T-cell (primary cell): ENCODE results near the gene MB. TPM values are rescaled to one million over a fixed set of nuclear protein-coding genes. Genes with fewer than 3 reads are reported as not detected.

ENCODE experiments used
- ATAC-seq, 4 experiments: fragments of 200-7000 bp in 3 of 4; fragments of 150-1000 bp in 1 of 4; cut with Tn5 transposase; replicated peaks in 1 of 4; 1 replicate in 3 of 4; 2 replicates in 1 of 4; pipeline ENCODE4 v1.10.0; 2021; ENCODE audit warnings: moderate library complexity in 3 of 4, mild to moderate bottlenecking in 2 of 4, moderate number of reproducible peaks in 1 of 4
- CTCF ChIA-PET, 2 donors: fragments of 300-600 bp; sonication (Branson Sonifier 250); formaldehyde crosslinking; loops; one replicate each; lab custom pipeline; 2022; ENCODE audit warnings: antibody characterized with exemption in 2 of 2; lab: Charles Lee
- POLR2A ChIA-PET, 2 donors: fragments of 300-600 bp; sonication (Branson Sonifier 250); formaldehyde crosslinking; loops; one replicate each; lab custom pipeline; 2022; ENCODE audit warnings: antibody characterized with exemption in 2 of 2; lab: Charles Lee
- DNase-seq, 35 experiments: peaks; one replicate each; pipeline versions ENCODE4 v3.0.0 to v3.0.0-alpha.2; 2013 to 2023
- H3K27ac ChIP-seq: one replicate; pipeline ENCODE4 v1.5.1; 2013; ENCODE audit warnings: low read length
- H3K27me3 ChIP-seq, 2 experiments: replicated peaks in 1 of 2; 1 replicate in 1 of 2; 2 replicates in 1 of 2; pipeline versions ENCODE4 v1.6.1 to v1.7.0; 2013; ENCODE audit warnings: low read length in 1 of 2, mixed read lengths in 1 of 2; ENCODE audit not compliant: control insufficient read depth in 2 of 2, insufficient read depth in 2 of 2; ENCODE audit errors: extremely low read depth in 1 of 2
- H3K36me3 ChIP-seq, 2 donors: 1 replicate in 1 of 2; 2 replicates in 1 of 2; pipeline versions ENCODE4 v1.6.1 to v1.7.0; 2013; ENCODE audit warnings: low read length in 1 of 2; ENCODE audit not compliant: control insufficient read depth in 2 of 2, insufficient read depth in 1 of 2; ENCODE audit errors: extremely low read depth in 1 of 2
- H3K4me1 ChIP-seq, 2 experiments: 1 replicate in 1 of 2; 2 replicates in 1 of 2; pipeline versions ENCODE4 v1.6.1 to v1.7.0; 2013; ENCODE audit warnings: low read length in 2 of 2, mixed read lengths in 1 of 2; ENCODE audit not compliant: insufficient read depth in 2 of 2, control insufficient read depth in 1 of 2; ENCODE audit errors: extremely low read depth in 1 of 2
- H3K4me3 ChIP-seq, 2 donors: 1 replicate in 1 of 2; 2 replicates in 1 of 2; pipeline versions ENCODE4 v1.5.1 to v1.7.0; 2013; ENCODE audit warnings: mild to moderate bottlenecking in 2 of 2, low read length in 1 of 2, moderate library complexity in 1 of 2; ENCODE audit not compliant: control insufficient read depth in 1 of 2; ENCODE audit errors: extremely low read depth in 1 of 2
- H3K9me3 ChIP-seq: 2 replicates; pipeline ENCODE4 v1.7.0; 2013
- H3K27ac Mint-ChIP-seq, 2 donors: one replicate each; pipeline ENCODE4 v1.8.0; 2020 to 2021; ENCODE audit warnings: mild to moderate bottlenecking in 2 of 2, mixed read lengths in 2 of 2
- H3K27me3 Mint-ChIP-seq, 2 donors: one replicate each; pipeline ENCODE4 v1.8.0; 2021 to 2022; ENCODE audit warnings: mixed read lengths in 2 of 2
- H3K36me3 Mint-ChIP-seq: one replicate; pipeline ENCODE4 v1.8.0; 2021; ENCODE audit warnings: mixed read lengths
- H3K4me1 Mint-ChIP-seq, 3 donors: one replicate each; pipeline ENCODE4 v1.8.0; 2020 to 2022; ENCODE audit warnings: mixed read lengths in 3 of 3, mild to moderate bottlenecking in 1 of 3
- H3K4me3 Mint-ChIP-seq, 3 donors: one replicate each; pipeline ENCODE4 v1.8.0; 2020 to 2022; ENCODE audit warnings: mild to moderate bottlenecking in 3 of 3, mixed read lengths in 3 of 3, moderate library complexity in 3 of 3
- H3K9me3 Mint-ChIP-seq, 3 donors: one replicate each; pipeline ENCODE4 v1.8.0; 2020 to 2022; ENCODE audit warnings: mixed read lengths in 3 of 3
- WGBS: methylation state at CpG from one replicate; pipeline ENCODE4 v1.1.5; 2013; ENCODE audit warnings: missing lambda C conversion rate; ENCODE audit not compliant: insufficient coverage; 5-methylcytosine and 5-hydroxymethylcytosine counted together
- total RNA-seq, 35 experiments: library from RNA in 6 of 35; stranded (reverse) in 6 of 35; fragments of 120-200 nt in 1 of 35; gene quantifications; one replicate each; pipeline versions ENCODE4 v1.2.1 to v1.2.4 and lab custom pipeline; 2013 to 2026

The MB gene
- total RNA-seq, 5 donors from 2014 or later (not counting 1 experiment from before 2014, with no cell fraction given) = not detected

DNA sequence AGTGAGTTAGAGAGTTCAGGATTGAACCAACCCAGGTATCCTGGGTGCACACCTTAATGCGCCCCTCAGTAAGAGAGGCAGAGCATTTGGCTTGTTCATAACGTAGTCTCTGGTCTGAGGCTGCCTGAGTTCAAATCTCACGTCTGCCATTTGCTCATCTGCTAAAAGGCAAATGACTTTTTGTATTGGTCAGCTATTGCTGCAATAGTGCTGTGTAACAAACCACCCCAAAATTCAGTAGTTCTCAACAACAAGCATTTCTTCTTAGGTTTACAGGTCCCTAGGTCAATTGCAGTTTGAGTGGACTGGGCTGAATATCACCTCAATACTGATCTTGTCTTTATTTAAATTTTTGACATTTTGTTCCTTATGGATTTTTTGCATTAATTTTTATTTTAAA lies 58.4 kb downstream of the MB start:
- Mint-ChIP-seq H3K36me3 (no peaks in the 10 kb centered on the region), H3K4me1 (peaks cover 0 to 6% (median 2%) of the 10 kb centered on the region in 3 donors), H3K27me3 (peaks cover 23 to 37% of the 10 kb centered on the region in 2 donors), H3K27ac (no peak overlapping the region), H3K9me3 (no peaks in the 10 kb centered on the region), H3K4me3 (no peak overlapping the region)
- 80% methylated on average over 1 of the region's 3 CpGs for WGBS
- H3K4me3 ChIP-seq = no peak overlapping the region
- no peaks in the 10 kb centered on the region for H3K36me3 ChIP-seq
- POLR2A ChIA-PET = no interaction called here
- H3K9me3 ChIP-seq = no peaks in the 10 kb centered on the region
- peaks cover 0 to 6% of the 10 kb centered on the region in 2 experiments for H3K4me1 ChIP-seq
- CTCF ChIA-PET = no interaction called here
- DNase-seq (no peak), ATAC-seq (no peak)
- H3K27ac ChIP-seq = no peak overlapping the region
- peaks cover 0 to 53% of the 10 kb centered on the region in 2 experiments for H3K27me3 ChIP-seq

DNA sequence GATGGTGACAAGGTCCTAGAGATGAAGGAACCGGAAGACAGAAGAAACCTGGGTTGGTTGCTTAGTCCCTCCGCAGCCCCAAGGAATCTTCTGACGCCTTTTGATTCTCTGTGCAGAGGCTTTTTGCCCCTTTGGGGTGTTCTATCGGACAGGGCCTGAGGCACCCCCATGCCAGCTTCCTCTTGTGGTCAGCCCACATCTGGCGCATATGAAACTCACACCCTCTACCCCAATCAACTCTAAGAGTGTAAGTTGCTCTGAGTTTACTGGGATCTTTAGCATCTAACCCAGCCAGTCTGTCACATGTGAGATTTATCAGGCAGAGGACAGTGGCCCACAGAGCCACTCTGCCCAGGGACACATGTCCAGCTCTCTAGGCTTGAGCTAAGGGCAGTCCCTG lies 59.1 kb downstream of the MB start:
- 55% methylated on average over 4 of the region's 5 CpGs for WGBS
- no peak for ATAC-seq
- peaks cover 6 to 13% (median 8%) of the 10 kb centered on the region in 3 donors for H3K4me1 Mint-ChIP-seq
- no peaks in the 10 kb centered on the region for H3K36me3 Mint-ChIP-seq
- H3K4me1 ChIP-seq = peaks cover 3 to 13% of the 10 kb centered on the region in 2 experiments
- no peaks in the 10 kb centered on the region for H3K36me3 ChIP-seq
- POLR2A ChIA-PET = no interaction called here
- no peak overlapping the region for H3K27ac Mint-ChIP-seq
- H3K4me3 Mint-ChIP-seq = no peak overlapping the region
- H3K27me3 ChIP-seq = peaks cover 0 to 51% of the 10 kb centered on the region in 2 experiments
- H3K9me3 Mint-ChIP-seq = no peaks in the 10 kb centered on the region
- no peak for DNase-seq
- H3K27ac ChIP-seq = no peak overlapping the region
- peaks cover 23 to 31% of the 10 kb centered on the region in 2 donors for H3K27me3 Mint-ChIP-seq
- CTCF ChIA-PET = no interaction called here
- H3K4me3 ChIP-seq = no peak overlapping the region
- H3K9me3 ChIP-seq = no peaks in the 10 kb centered on the region

Other genes starting within 250 kb of the MB start
- gene HMOX1, start 236.2 kb downstream of the MB start, total RNA-seq = 1 to 10 TPM in 3 of 5 donors, under 1 TPM in 2; 0.40 to 2.4 (median 1.0) TPM
- gene MCM5, start 217.2 kb downstream of the MB start, total RNA-seq = 10 to 100 TPM; 34.7 to 66.8 (median 58.7) TPM
- 1 to 10 TPM in 2 of 5 donors, under 1 TPM in 1, not detected in 2; 0.19 to 1.7 (median 1.0) TPM for gene RASD2, start 76.5 kb downstream of the MB start, total RNA-seq
- 10 to 100 TPM; 47.5 to 55.7 (median 52.3) TPM for gene APOL6, start 31.1 kb upstream of the MB start, total RNA-seq
- not detected for gene APOL5, start 100.5 kb upstream of the MB start, total RNA-seq